ENCODE measurements around the gene BAHCC1. TPM values are rescaled to one million over a fixed set of nuclear protein-coding genes. Genes with fewer than 3 reads are reported as not detected.

The BAHCC1 gene
- total and polyA plus RNA-seq, 9 of the 15 experiments (the other 6 are each of a cell fraction or from before 2014, with no cell fraction given) = 0.14 to 26.9 (median 5.0) TPM

- TF ChIP-seq NKRF (IDR thresholded peaks at IDR 0.05; ENCODE audit: borderline replicate concordance) (no peak), AFF1 (IDR thresholded peaks at IDR 0.05; ENCODE audit: low read depth in 1 of 2, partially characterized antibody in 2 of 2) (no peak), ZSCAN29 (IDR thresholded peaks at IDR 0.05) (no peak), TCF7L2 (IDR thresholded peaks at IDR 0.05; ENCODE audit: low read depth, low read length) (no peak), ZKSCAN8 (CRISPR knock-in tag; IDR thresholded peaks at IDR 0.05) (no peak; the same call in 1 of the 2 replicates), ZNF184 (CRISPR knock-in tag; IDR thresholded peaks at IDR 0.05) (no peak), ZNF408 (CRISPR knock-in tag; IDR thresholded peaks at IDR 0.05; ENCODE audit: low read depth) (no peak), MYBL2 (IDR thresholded peaks at IDR 0.05; ENCODE audit: low read depth) (no peak), MYBL2 (CRISPR knock-in tag; IDR thresholded peaks at IDR 0.05; ENCODE audit: borderline replicate concordance) (no peak), HMG20A (CRISPR knock-in tag; conservative IDR thresholded peaks at IDR 0.05) (no peak), XRCC3 (IDR thresholded peaks at IDR 0.05) (no peak), HMBOX1 (IDR thresholded peaks at IDR 0.05) (no peak), HMGXB4 (CRISPR knock-in tag; IDR thresholded peaks at IDR 0.05) (no peak), GATAD2A (IDR thresholded peaks at IDR 0.05) (no peak), SIX5 (IDR thresholded peaks at IDR 0.05; ENCODE audit: borderline replicate concordance in 1 of 2, insufficient read depth in 1 of 2, low read depth in 1 of 2, low read length in 2 of 2) (no peak), EP300 (IDR thresholded peaks at IDR 0.05; ENCODE audit: low read length) (no peak), CREB3 (tag; conservative IDR thresholded peaks at IDR 0.05; ENCODE audit: low read depth) (no peak), RBM15 (IDR thresholded peaks at IDR 0.05; ENCODE audit: insufficient read depth, low read length) (no peak), ZNF354B (CRISPR knock-in tag; IDR thresholded peaks at IDR 0.05) (no peak)
Observed at GRCh38 chr17:81394921-81395599, at the start of gene BAHCC1 (continued).
